SK-N-MC (cell line): ENCODE results near the gene ATAD2B.
"Not testable (repeated sequence)": the region's sequence is repeated elsewhere in the genome, so short reads cannot be mapped to it uniquely, and the experiment has no call there.

Experiments
- EZH2 ChIP-seq: fragments of 200-600 bp; sonication (generic); IDR thresholded peaks from one replicate; pipeline ENCODE4 v1.6.1; 2017; ENCODE audit warnings: antibody characterized with exemption
- POLR2AphosphoS5 ChIP-seq: IDR thresholded peaks from 2 replicates; pipeline ENCODE4 v1.6.1; 2012; ENCODE audit warnings: mild to moderate bottlenecking, low read depth, low read length, borderline replicate concordance

DNA sequence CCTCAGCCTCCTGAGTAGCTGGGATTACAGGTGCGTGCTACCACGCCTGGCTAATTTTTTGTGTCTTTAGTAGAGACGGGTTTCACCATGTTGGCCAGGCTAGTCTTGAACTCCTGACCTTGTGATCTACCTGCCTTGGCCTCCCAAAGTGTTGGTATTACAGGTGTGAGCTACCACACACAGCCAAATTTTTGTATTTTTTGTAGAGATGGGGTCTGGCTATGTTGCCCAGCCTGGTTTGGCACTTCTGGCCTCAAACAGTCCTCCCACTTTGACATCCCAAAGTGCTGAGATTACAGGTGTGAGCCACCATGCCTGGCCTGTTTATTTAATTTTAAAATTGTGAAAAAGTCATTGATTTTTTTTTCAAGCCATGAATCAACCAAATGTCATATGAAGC lies 25.6 kb upstream of the ATAD2B start:
- not testable (repeated sequence) for TF ChIP-seq EZH2, POLR2AphosphoS5
